Measurements from ENCODE around the gene C18orf63. TPM values are rescaled to one million over a fixed set of nuclear protein-coding genes. Genes with fewer than 3 reads are reported as not detected.
"Not testable (repeated sequence)": the region's sequence is repeated elsewhere in the genome, so short reads cannot be mapped to it uniquely, and the experiment has no call there.

C18orf63 gene
- total and polyA plus RNA-seq, 4 experiments from 2014 or later, result not detected

- intact Hi-C loops (cut with micrococcal nuclease), result loop anchor here (1.0 to 5.0 kb wide), 5 partner anchors 80 to 305 kb away; partner anchors contain the start of genes TIMM21 and ZNF407
- H3K27me3 ChIP-seq (ENCODE audit: insufficient read depth, low read length), result no peaks in the 10 kb centered on the region
- no peaks in the 10 kb centered on the region for H3K9me3 ChIP-seq (ENCODE audit: control insufficient read depth in 1 of 2, low read length in 2 of 2)
- DNase-seq, result peak in 2 of 5 donors; percentile 0 to 6
- peak overlapping the region; percentile 54 for H3K27ac ChIP-seq (ENCODE audit: low read depth, low read length)
- H3K4me1 ChIP-seq (ENCODE audit: insufficient read depth, low read length), result peaks cover 13% of the 10 kb centered on the region
- Mint-ChIP-seq H3K36me3 (peaks cover 3 to 6% of the 10 kb centered on the region in 2 donors), H3K4me1 (peaks cover 6 to 20% (median 11%) of the 10 kb centered on the region in 4 donors), H3K27ac (peak overlapping the region; percentile 65 to 98 (median 83)), H3K9me3 (no peaks in the 10 kb centered on the region), H3K27me3 (no peaks in the 10 kb centered on the region), H3K4me3 (peak overlapping the region in 3 of 8 donors; percentile 95 to 99 (median 96))
- no peaks in the 10 kb centered on the region for H3K36me3 ChIP-seq (ENCODE audit: insufficient read depth, low read length)
- ChIA-PET CTCF (ENCODE audit: partially characterized antibody) (no interaction called here), POLR2A (ENCODE audit: partially characterized antibody) (interaction anchor here (0.6 to 0.7 kb wide), 2 partner anchors 1018 to 1314 kb away, joined by 3 read pairs; no protein-coding TSS in a partner anchor)
- H3K4me3 ChIP-seq (ENCODE audit: low read length in 2 of 2), result peak overlapping the region; percentile 90 to 98
Observed at GRCh38 chr18:74292541-74292858, 23.1 kb upstream of the C18orf63 start.

- peak overlapping the region in 5 of 7 donors; percentile 10 to 37 (median 31) for H3K27ac Mint-ChIP-seq
- H3K36me3 Mint-ChIP-seq; H3K36me3 ChIP-seq (ENCODE audit: insufficient read depth, low read length); H3K9me3 ChIP-seq (ENCODE audit: control insufficient read depth in 1 of 2, low read length in 2 of 2); H3K27ac ChIP-seq (ENCODE audit: low read depth, low read length); H3K27me3 ChIP-seq (ENCODE audit: insufficient read depth, low read length); H3K27me3 Mint-ChIP-seq; H3K4me3 ChIP-seq (ENCODE audit: low read length in 2 of 2); H3K9me3 Mint-ChIP-seq; CTCF ChIA-PET (ENCODE audit: partially characterized antibody): not testable (repeated sequence)
- H3K4me1 Mint-ChIP-seq, result peaks cover 6 to 18% (median 11%) of the 10 kb centered on the region in 4 donors
- DNase-seq, result peak in 1 of 5 donors; percentile 0
- H3K4me3 Mint-ChIP-seq, result peak overlapping the region in 3 of 8 donors; percentile 95 to 99 (median 96)
- POLR2A ChIA-PET (ENCODE audit: partially characterized antibody), result interaction anchor here (0.6 to 0.7 kb wide), 2 partner anchors 1018 to 1313 kb away, joined by 3 read pairs; no protein-coding TSS in a partner anchor
- peaks cover 13% of the 10 kb centered on the region for H3K4me1 ChIP-seq (ENCODE audit: insufficient read depth, low read length)
- intact Hi-C loops (cut with micrococcal nuclease), result loop anchor here (1.0 to 5.0 kb wide), 5 partner anchors 79 to 304 kb away; partner anchors contain the start of genes TIMM21 and ZNF407
Observed at GRCh38 chr18:74292982-74293381, 22.7 kb upstream of the C18orf63 start.

- Histone ChIP-seq H3K27ac (ENCODE audit: low read depth, low read length) (no peak overlapping the region), H3K4me3 (ENCODE audit: low read length in 2 of 2) (no peak overlapping the region), H3K9me3 (ENCODE audit: control insufficient read depth in 1 of 2, low read length in 2 of 2) (no peaks in the 10 kb centered on the region), H3K4me1 (ENCODE audit: insufficient read depth, low read length) (peaks cover 13% of the 10 kb centered on the region), H3K36me3 (ENCODE audit: insufficient read depth, low read length) (no peaks in the 10 kb centered on the region), H3K27me3 (ENCODE audit: insufficient read depth, low read length) (no peaks in the 10 kb centered on the region)
- CTCF ChIA-PET (ENCODE audit: partially characterized antibody), result no interaction called here
- Mint-ChIP-seq H3K36me3 (peaks cover 3 to 6% of the 10 kb centered on the region in 2 donors), H3K4me3 (no peak overlapping the region), H3K27me3 (peaks cover 5 to 9% of the 10 kb centered on the region in 2 donors), H3K4me1 (peaks cover 6 to 16% (median 11%) of the 10 kb centered on the region in 4 donors), H3K27ac (no peak overlapping the region), H3K9me3 (peaks cover 0 to 2% (median 0%) of the 10 kb centered on the region in 8 donors)
- POLR2A ChIA-PET (ENCODE audit: partially characterized antibody), result no interaction called here
- intact Hi-C loops (cut with micrococcal nuclease), result loop anchor here (5.0 kb wide), 1 partner anchor 78 kb away; no protein-coding TSS in a partner anchor
- DNase-seq, result no peak
Observed at GRCh38 chr18:74294526-74294925, 21.1 kb upstream of the C18orf63 start.

- Mint-ChIP-seq H3K27me3 (peaks cover 9 to 15% of the 10 kb centered on the region in 2 donors), H3K4me1 (no peaks in the 10 kb centered on the region), H3K4me3 (no peak overlapping the region), H3K27ac (no peak overlapping the region), H3K9me3 (peaks cover 0 to 2% (median 0%) of the 10 kb centered on the region in 8 donors), H3K36me3 (no peaks in the 10 kb centered on the region)
- no peaks in the 10 kb centered on the region for H3K36me3 ChIP-seq (ENCODE audit: insufficient read depth, low read length)
- no peaks in the 10 kb centered on the region for H3K9me3 ChIP-seq (ENCODE audit: control insufficient read depth in 1 of 2, low read length in 2 of 2)
- H3K27ac ChIP-seq (ENCODE audit: low read depth, low read length), result no peak overlapping the region
- POLR2A ChIA-PET (ENCODE audit: partially characterized antibody), result no interaction called here
- DNase-seq, result no peak
- no peaks in the 10 kb centered on the region for H3K4me1 ChIP-seq (ENCODE audit: insufficient read depth, low read length)
- CTCF ChIA-PET (ENCODE audit: partially characterized antibody), result no interaction called here
- H3K27me3 ChIP-seq (ENCODE audit: insufficient read depth, low read length), result no peaks in the 10 kb centered on the region
- intact Hi-C loops (cut with micrococcal nuclease), result no loop called here
- no peak overlapping the region for H3K4me3 ChIP-seq (ENCODE audit: low read length in 2 of 2)
Observed at GRCh38 chr18:74299162-74299561, 16.5 kb upstream of the C18orf63 start.

GRCh38 chr18:74299746-74300145 is 15.9 kb upstream of the C18orf63 start:
- no peak overlapping the region for H3K4me3 Mint-ChIP-seq
- Histone ChIP-seq H3K4me1 (ENCODE audit: insufficient read depth, low read length) (no peaks in the 10 kb centered on the region), H3K27ac (ENCODE audit: low read depth, low read length) (no peak overlapping the region), H3K36me3 (ENCODE audit: insufficient read depth, low read length) (no peaks in the 10 kb centered on the region), H3K9me3 (ENCODE audit: control insufficient read depth in 1 of 2, low read length in 2 of 2) (no peaks in the 10 kb centered on the region), H3K27me3 (ENCODE audit: insufficient read depth, low read length) (no peaks in the 10 kb centered on the region), H3K4me3 (ENCODE audit: low read length in 2 of 2) (no peak overlapping the region)
- ChIA-PET POLR2A (ENCODE audit: partially characterized antibody) (no interaction called here), CTCF (ENCODE audit: partially characterized antibody) (interaction anchor here (0.5 to 2.3 kb wide), 3 partner anchors 10 to 194 kb away, joined by 3 to 7 read pairs (median 3); no protein-coding TSS in a partner anchor)
- H3K27ac Mint-ChIP-seq, result no peak overlapping the region
- intact Hi-C loops (cut with micrococcal nuclease), result no loop called here
- no peak for DNase-seq
- H3K36me3 Mint-ChIP-seq, result no peaks in the 10 kb centered on the region
- H3K27me3 Mint-ChIP-seq, result peaks cover 11 to 20% of the 10 kb centered on the region in 2 donors
- H3K4me1 Mint-ChIP-seq, result no peaks in the 10 kb centered on the region
- peaks cover 0 to 2% (median 0%) of the 10 kb centered on the region in 8 donors for H3K9me3 Mint-ChIP-seq

- Histone ChIP-seq H3K36me3 (ENCODE audit: insufficient read depth, low read length) (no peaks in the 10 kb centered on the region), H3K27me3 (ENCODE audit: insufficient read depth, low read length) (no peaks in the 10 kb centered on the region), H3K9me3 (ENCODE audit: control insufficient read depth in 1 of 2, low read length in 2 of 2) (no peaks in the 10 kb centered on the region), H3K4me3 (ENCODE audit: low read length in 2 of 2) (no peak overlapping the region), H3K4me1 (ENCODE audit: insufficient read depth, low read length) (no peaks in the 10 kb centered on the region), H3K27ac (ENCODE audit: low read depth, low read length) (no peak overlapping the region)
- intact Hi-C loops (cut with micrococcal nuclease), result no loop called here
- no peaks in the 10 kb centered on the region for H3K4me1 Mint-ChIP-seq
- POLR2A ChIA-PET (ENCODE audit: partially characterized antibody), result no interaction called here
- peaks cover 0 to 2% (median 0%) of the 10 kb centered on the region in 8 donors for H3K9me3 Mint-ChIP-seq
- H3K36me3 Mint-ChIP-seq, result no peaks in the 10 kb centered on the region
- no peak for DNase-seq
- H3K27ac Mint-ChIP-seq, result no peak overlapping the region
- H3K4me3 Mint-ChIP-seq, result no peak overlapping the region
- H3K27me3 Mint-ChIP-seq, result peaks cover 20 to 32% of the 10 kb centered on the region in 2 donors
- CTCF ChIA-PET (ENCODE audit: partially characterized antibody), result no interaction called here
Observed at GRCh38 chr18:74303306-74303705, 12.3 kb upstream of the C18orf63 start.

GRCh38 chr18:74303936-74304335 is 11.7 kb upstream of the C18orf63 start:
- Histone ChIP-seq H3K27ac (ENCODE audit: low read depth, low read length) (no peak overlapping the region), H3K27me3 (ENCODE audit: insufficient read depth, low read length) (no peaks in the 10 kb centered on the region), H3K36me3 (ENCODE audit: insufficient read depth, low read length) (no peaks in the 10 kb centered on the region), H3K9me3 (ENCODE audit: control insufficient read depth in 1 of 2, low read length in 2 of 2) (no peaks in the 10 kb centered on the region), H3K4me3 (ENCODE audit: low read length in 2 of 2) (no peak overlapping the region), H3K4me1 (ENCODE audit: insufficient read depth, low read length) (no peaks in the 10 kb centered on the region)
- H3K9me3 Mint-ChIP-seq, result no peaks in the 10 kb centered on the region
- peaks cover 17 to 26% of the 10 kb centered on the region in 2 donors for H3K27me3 Mint-ChIP-seq
- ChIA-PET CTCF (ENCODE audit: partially characterized antibody) (no interaction called here), POLR2A (ENCODE audit: partially characterized antibody) (no interaction called here)
- no peak overlapping the region for H3K4me3 Mint-ChIP-seq
- H3K36me3 Mint-ChIP-seq, result no peaks in the 10 kb centered on the region
- intact Hi-C loops (cut with micrococcal nuclease), result no loop called here
- no peaks in the 10 kb centered on the region for H3K4me1 Mint-ChIP-seq
- no peak overlapping the region for H3K27ac Mint-ChIP-seq
- no peak for DNase-seq

Data from CD4-positive, alpha-beta memory T cell (primary cell).